ENCODE results near the gene EXOC2.

Gene EXOC2

GRCh38 chr6:497258-497657 is 195.7 kb downstream of the EXOC2 start:
- no peak for DNase-seq (ENCODE audit: insufficient read length)
- no peak for TF ChIP-seq POLR2A (IDR thresholded peaks at IDR 0.05; ENCODE audit: low read depth, low read length)
- no peak for TF ChIP-seq POLR2AphosphoS5 (IDR thresholded peaks at IDR 0.05; ENCODE audit: low read depth, low read length)
- no peak for TF ChIP-seq TAF1 (IDR thresholded peaks at IDR 0.05; ENCODE audit: borderline replicate concordance, low read depth, low read length)
- FAIRE-seq, result no peak

- TF ChIP-seq TAF1 (IDR thresholded peaks at IDR 0.05; ENCODE audit: borderline replicate concordance, low read depth, low read length), result no peak
- TF ChIP-seq POLR2AphosphoS5 (IDR thresholded peaks at IDR 0.05; ENCODE audit: low read depth, low read length), result no peak
- TF ChIP-seq POLR2A (IDR thresholded peaks at IDR 0.05; ENCODE audit: low read depth, low read length), result no peak
These were observed 196.3 kb downstream of the EXOC2 start for GRCh38 chr6:496649-497048.

GRCh38 chr6:494394-494793 is 198.5 kb downstream of the EXOC2 start:
- DNase-seq (ENCODE audit: insufficient read length), result no peak
- no peak for TF ChIP-seq POLR2A (IDR thresholded peaks at IDR 0.05; ENCODE audit: low read depth, low read length)
- TF ChIP-seq POLR2AphosphoS5 (IDR thresholded peaks at IDR 0.05; ENCODE audit: low read depth, low read length), result no peak
- TF ChIP-seq TAF1 (IDR thresholded peaks at IDR 0.05; ENCODE audit: borderline replicate concordance, low read depth, low read length), result no peak
- FAIRE-seq, result no peak

More at GRCh38 chr6:496649-497048, 196.3 kb downstream of the EXOC2 start:
- DNase-seq (ENCODE audit: insufficient read length), result no peak
- FAIRE-seq, result no peak

GRCh38 chr6:493840-494239 is 199.1 kb downstream of the EXOC2 start:
- DNase-seq (ENCODE audit: insufficient read length), result no peak
- no peak for FAIRE-seq
- TF ChIP-seq POLR2A (IDR thresholded peaks at IDR 0.05; ENCODE audit: low read depth, low read length) (no peak), POLR2AphosphoS5 (IDR thresholded peaks at IDR 0.05; ENCODE audit: low read depth, low read length) (no peak), TAF1 (IDR thresholded peaks at IDR 0.05; ENCODE audit: borderline replicate concordance, low read depth, low read length) (no peak)

- TF ChIP-seq POLR2AphosphoS5 (IDR thresholded peaks at IDR 0.05; ENCODE audit: low read depth, low read length), result no peak
- no peak for TF ChIP-seq TAF1 (IDR thresholded peaks at IDR 0.05; ENCODE audit: borderline replicate concordance, low read depth, low read length)
- TF ChIP-seq POLR2A (IDR thresholded peaks at IDR 0.05; ENCODE audit: low read depth, low read length), result no peak
- FAIRE-seq, result no peak
- no peak for DNase-seq (ENCODE audit: insufficient read length)
These were observed 200.0 kb downstream of the EXOC2 start for GRCh38 chr6:492816-493414.

- TF ChIP-seq POLR2AphosphoS5 (IDR thresholded peaks at IDR 0.05; ENCODE audit: low read depth, low read length) (no peak), TAF1 (IDR thresholded peaks at IDR 0.05; ENCODE audit: borderline replicate concordance, low read depth, low read length) (no peak), POLR2A (IDR thresholded peaks at IDR 0.05; ENCODE audit: low read depth, low read length) (no peak)
- no peak for DNase-seq (ENCODE audit: insufficient read length)
These were observed 200.8 kb downstream of the EXOC2 start for GRCh38 chr6:492178-492577.

GRCh38 chr6:491233-491632 is 201.7 kb downstream of the EXOC2 start:
- no peak for DNase-seq (ENCODE audit: insufficient read length)
- TF ChIP-seq TAF1 (IDR thresholded peaks at IDR 0.05; ENCODE audit: borderline replicate concordance, low read depth, low read length) (no peak), POLR2A (IDR thresholded peaks at IDR 0.05; ENCODE audit: low read depth, low read length) (no peak), POLR2AphosphoS5 (IDR thresholded peaks at IDR 0.05; ENCODE audit: low read depth, low read length) (no peak)
- peak; percentile 57 for FAIRE-seq

More at GRCh38 chr6:492178-492577, 200.8 kb downstream of the EXOC2 start:
- FAIRE-seq, result no peak

- DNase-seq (ENCODE audit: insufficient read length), result no peak
- FAIRE-seq, result peak; percentile 96
- TF ChIP-seq TAF1 (IDR thresholded peaks at IDR 0.05; ENCODE audit: borderline replicate concordance, low read depth, low read length), result no peak
- no peak for TF ChIP-seq POLR2AphosphoS5 (IDR thresholded peaks at IDR 0.05; ENCODE audit: low read depth, low read length)
- no peak for TF ChIP-seq POLR2A (IDR thresholded peaks at IDR 0.05; ENCODE audit: low read depth, low read length)
These were observed 202.5 kb downstream of the EXOC2 start for GRCh38 chr6:490251-491037.

- DNase-seq (ENCODE audit: insufficient read length) (no peak), FAIRE-seq (no peak)
- TF ChIP-seq POLR2AphosphoS5 (IDR thresholded peaks at IDR 0.05; ENCODE audit: low read depth, low read length) (no peak), POLR2A (IDR thresholded peaks at IDR 0.05; ENCODE audit: low read depth, low read length) (no peak), TAF1 (IDR thresholded peaks at IDR 0.05; ENCODE audit: borderline replicate concordance, low read depth, low read length) (no peak)
These were observed 203.2 kb downstream of the EXOC2 start for GRCh38 chr6:489762-490161.

GRCh38 chr6:489001-489400 is 203.9 kb downstream of the EXOC2 start:
- FAIRE-seq (peak; percentile 30), DNase-seq (ENCODE audit: insufficient read length) (no peak)
- no peak for TF ChIP-seq POLR2A (IDR thresholded peaks at IDR 0.05; ENCODE audit: low read depth, low read length)
- no peak for TF ChIP-seq POLR2AphosphoS5 (IDR thresholded peaks at IDR 0.05; ENCODE audit: low read depth, low read length)
- no peak for TF ChIP-seq TAF1 (IDR thresholded peaks at IDR 0.05; ENCODE audit: borderline replicate concordance, low read depth, low read length)

- no peak for TF ChIP-seq POLR2A (IDR thresholded peaks at IDR 0.05; ENCODE audit: low read depth, low read length)
- no peak for TF ChIP-seq POLR2AphosphoS5 (IDR thresholded peaks at IDR 0.05; ENCODE audit: low read depth, low read length)
- no peak for FAIRE-seq
- DNase-seq (ENCODE audit: insufficient read length), result no peak
These were observed 205.0 kb downstream of the EXOC2 start for GRCh38 chr6:487956-488355.

- FAIRE-seq (no peak), DNase-seq (ENCODE audit: insufficient read length) (no peak)
- TF ChIP-seq POLR2A (IDR thresholded peaks at IDR 0.05; ENCODE audit: low read depth, low read length), result no peak
- no peak for TF ChIP-seq POLR2AphosphoS5 (IDR thresholded peaks at IDR 0.05; ENCODE audit: low read depth, low read length)
- TF ChIP-seq TAF1 (IDR thresholded peaks at IDR 0.05; ENCODE audit: borderline replicate concordance, low read depth, low read length), result no peak
These were observed 207.2 kb downstream of the EXOC2 start for GRCh38 chr6:485655-486170.

Measured in GM12892 (cell line).